Mucosa of descending colon (tissue), 3 donors: ENCODE results near the gene NECAP2. TPM values are rescaled to one million over a fixed set of nuclear protein-coding genes. Genes with fewer than 3 reads are reported as not detected.

Experiments
- ATAC-seq: fragments of 200-7000 bp; cut with Tn5 transposase; one replicate; pipeline ENCODE4 v1.9.1; 2020; ENCODE audit warnings: mild to moderate bottlenecking, moderate library complexity
- DNase-seq, 3 donors: peaks; one replicate each; pipeline ENCODE4 v3.0.0-alpha.2; 2020
- H3K36me3 ChIP-seq: fragments of 200-600 bp; one replicate; pipeline ENCODE4 v1.8.0; 2021; ENCODE audit warnings: low read depth, mild to moderate bottlenecking
- H3K4me1 ChIP-seq: fragments of 200-600 bp; one replicate; pipeline ENCODE4 v1.8.0; 2021; ENCODE audit warnings: low read depth, mild to moderate bottlenecking
- H3K4me3 ChIP-seq: fragments of 200-600 bp; one replicate; pipeline ENCODE4 v1.8.0; 2021; ENCODE audit warnings: mild to moderate bottlenecking
- H3K9me3 ChIP-seq: fragments of 200-600 bp; one replicate; pipeline ENCODE4 v1.8.0; 2021; ENCODE audit warnings: mild to moderate bottlenecking
- intact Hi-C, 2 donors: fragments of 100-400 bp; cut with DNase I in 1 of 2; cut with micrococcal nuclease in 1 of 2; formaldehyde crosslinking; loops; one replicate each; pipeline versions ENCODE4 v1.11.0 to v1.11.1; 2022; cut with DNase I, micrococcal nuclease
- total RNA-seq, 3 donors: library from RNA; stranded (reverse); fragmentation: NEBNext Ultra II Directional in 2 of 3; extraction: Animal tissue kit (Norgen Biotek cat#: 25700) in 2 of 3; gene quantifications; one replicate each; pipeline versions ENCODE4 v1.2.1 to v1.2.4, GENCODE V29; 2021 to 2023
- TF ChIP-seq, protein P1 (sequence below): fragments of 200-600 bp; IDR thresholded peaks from one replicate; pipeline ENCODE4 v1.8.0; 2022; ENCODE audit warnings: antibody characterized with exemption, mild to moderate bottlenecking
- donor health status: DM: no; HTN: no; CAD: no; lungs with moderate emphysema.
- donor health status: DM: no; HTN: no; CAD: no.
- donor health status: DM: no; HTN: yes; CAD: no.

The NECAP2 gene
- total RNA-seq, 3 donors from 2014 or later, result 34.4 to 50.9 (median 43.8) TPM

DNA sequence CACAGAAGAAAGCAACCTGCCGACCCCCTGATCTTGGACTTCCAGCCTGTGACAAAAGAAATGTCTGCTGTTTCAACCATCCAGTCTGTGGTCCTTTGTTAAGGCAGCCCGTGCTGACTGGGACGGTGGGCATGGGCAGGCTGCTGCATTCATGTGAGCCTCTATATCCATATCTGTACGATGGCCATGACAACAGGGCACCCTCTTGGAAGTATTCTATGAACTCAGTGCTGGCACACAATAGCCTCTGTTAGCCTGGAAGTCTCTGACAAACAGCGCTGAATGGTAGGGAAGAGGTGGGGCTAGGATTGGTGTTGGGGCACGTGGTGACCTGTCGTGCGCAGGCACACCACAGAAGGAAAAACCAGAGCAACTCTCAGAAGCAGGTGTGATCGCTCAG is 33.7 kb upstream of the NECAP2 start:
- Histone ChIP-seq H3K4me3 (no peak overlapping the region), H3K4me1 (no peaks in the 10 kb centered on the region), H3K36me3 (no peaks in the 10 kb centered on the region), H3K9me3 (no peaks in the 10 kb centered on the region)
- DNase-seq (no peak), ATAC-seq (no peak)
- TF ChIP-seq, protein P1, sequence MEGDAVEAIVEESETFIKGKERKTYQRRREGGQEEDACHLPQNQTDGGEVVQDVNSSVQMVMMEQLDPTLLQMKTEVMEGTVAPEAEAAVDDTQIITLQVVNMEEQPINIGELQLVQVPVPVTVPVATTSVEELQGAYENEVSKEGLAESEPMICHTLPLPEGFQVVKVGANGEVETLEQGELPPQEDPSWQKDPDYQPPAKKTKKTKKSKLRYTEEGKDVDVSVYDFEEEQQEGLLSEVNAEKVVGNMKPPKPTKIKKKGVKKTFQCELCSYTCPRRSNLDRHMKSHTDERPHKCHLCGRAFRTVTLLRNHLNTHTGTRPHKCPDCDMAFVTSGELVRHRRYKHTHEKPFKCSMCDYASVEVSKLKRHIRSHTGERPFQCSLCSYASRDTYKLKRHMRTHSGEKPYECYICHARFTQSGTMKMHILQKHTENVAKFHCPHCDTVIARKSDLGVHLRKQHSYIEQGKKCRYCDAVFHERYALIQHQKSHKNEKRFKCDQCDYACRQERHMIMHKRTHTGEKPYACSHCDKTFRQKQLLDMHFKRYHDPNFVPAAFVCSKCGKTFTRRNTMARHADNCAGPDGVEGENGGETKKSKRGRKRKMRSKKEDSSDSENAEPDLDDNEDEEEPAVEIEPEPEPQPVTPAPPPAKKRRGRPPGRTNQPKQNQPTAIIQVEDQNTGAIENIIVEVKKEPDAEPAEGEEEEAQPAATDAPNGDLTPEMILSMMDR, result no peak
- intact Hi-C loops, result no loop called here

DNA sequence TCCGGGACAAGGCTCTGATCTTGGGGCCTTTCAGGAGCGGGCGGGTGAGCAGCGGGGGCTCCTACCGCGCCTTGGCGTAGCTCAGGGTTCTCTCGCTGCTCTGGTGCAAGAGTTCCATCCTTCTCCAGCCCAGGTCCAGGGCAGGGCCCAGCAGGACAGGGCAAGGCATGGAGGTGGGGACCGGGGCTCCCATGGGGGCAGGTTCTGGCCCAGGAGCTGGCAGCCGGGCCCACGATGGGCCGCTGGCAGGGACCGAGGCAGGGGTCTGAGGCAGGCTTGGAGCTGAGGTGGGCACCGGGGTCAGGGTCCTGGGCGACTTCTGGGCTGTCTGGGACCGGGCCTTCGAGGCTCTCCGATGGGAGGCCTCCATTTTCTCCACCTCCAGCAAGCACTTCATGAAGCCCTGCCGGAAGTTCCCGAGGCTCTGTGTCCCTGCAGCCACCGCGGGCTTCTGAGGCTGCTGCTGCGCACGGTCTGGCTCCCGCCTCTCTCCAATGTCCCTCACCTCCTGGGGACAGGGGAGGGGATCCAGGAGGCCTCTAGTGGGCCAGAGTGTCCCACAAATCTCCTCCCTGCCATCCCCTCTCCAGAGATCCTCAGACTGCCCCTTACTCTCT is 30.9 kb upstream of the NECAP2 start:
- no peaks in the 10 kb centered on the region for H3K4me1 ChIP-seq
- H3K9me3 ChIP-seq, result no peaks in the 10 kb centered on the region
- intact Hi-C loops, result no loop called here
- TF ChIP-seq, protein P1, result no peak
- no peaks in the 10 kb centered on the region for H3K36me3 ChIP-seq
- no peak overlapping the region for H3K4me3 ChIP-seq
- no peak for ATAC-seq
- DNase-seq, result no peak

DNA sequence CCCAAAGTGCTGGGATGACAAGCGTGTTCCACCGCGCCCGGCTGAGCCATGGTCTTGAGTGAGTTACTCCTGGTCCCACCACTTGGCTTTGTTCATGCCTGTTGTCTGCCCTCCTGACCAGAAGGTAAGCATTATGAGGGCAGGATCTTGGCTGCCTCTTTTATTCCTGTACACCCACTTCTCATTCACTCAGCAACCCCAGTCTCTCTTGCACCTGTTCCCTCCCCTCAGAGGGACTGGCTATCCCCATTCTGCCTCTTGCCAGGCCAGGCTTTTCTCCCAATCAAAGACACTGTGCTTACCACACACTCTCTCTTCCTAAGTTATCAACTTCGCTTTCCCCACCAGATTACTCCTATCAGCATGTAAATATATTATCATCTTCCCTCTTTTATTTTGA is 29.7 kb upstream of the NECAP2 start:
- ATAC-seq (no peak), DNase-seq (no peak)
- no peaks in the 10 kb centered on the region for H3K4me1 ChIP-seq
- no peaks in the 10 kb centered on the region for H3K9me3 ChIP-seq
- H3K36me3 ChIP-seq, result no peaks in the 10 kb centered on the region
- intact Hi-C loops, result no loop called here
- no peak overlapping the region for H3K4me3 ChIP-seq
- TF ChIP-seq, protein P1, result no peak

DNA sequence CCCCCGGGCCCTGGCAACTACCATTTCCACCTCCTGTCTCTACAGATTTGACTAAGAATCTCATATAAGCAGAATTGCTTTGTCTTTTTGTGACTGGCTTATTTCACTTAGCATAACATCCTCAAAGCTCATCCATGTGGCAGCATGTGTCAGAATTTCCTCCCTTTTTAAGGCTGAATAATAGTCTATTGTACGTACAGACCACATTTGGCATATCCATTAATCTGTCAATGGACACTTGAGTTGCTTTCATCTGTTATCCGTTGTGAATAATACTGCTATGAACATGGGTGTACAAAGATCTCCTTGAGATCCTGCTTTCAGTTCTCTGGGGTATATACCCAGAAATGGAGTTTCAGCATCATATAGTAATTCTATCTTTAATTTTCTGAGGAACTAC is 27.3 kb upstream of the NECAP2 start:
- H3K4me1 ChIP-seq, result no peaks in the 10 kb centered on the region
- ATAC-seq, result no peak
- no peaks in the 10 kb centered on the region for H3K36me3 ChIP-seq
- no peak for DNase-seq
- no peak overlapping the region for H3K4me3 ChIP-seq
- no peaks in the 10 kb centered on the region for H3K9me3 ChIP-seq
- TF ChIP-seq, protein P1, result no peak
- intact Hi-C loops, result no loop called here

DNA sequence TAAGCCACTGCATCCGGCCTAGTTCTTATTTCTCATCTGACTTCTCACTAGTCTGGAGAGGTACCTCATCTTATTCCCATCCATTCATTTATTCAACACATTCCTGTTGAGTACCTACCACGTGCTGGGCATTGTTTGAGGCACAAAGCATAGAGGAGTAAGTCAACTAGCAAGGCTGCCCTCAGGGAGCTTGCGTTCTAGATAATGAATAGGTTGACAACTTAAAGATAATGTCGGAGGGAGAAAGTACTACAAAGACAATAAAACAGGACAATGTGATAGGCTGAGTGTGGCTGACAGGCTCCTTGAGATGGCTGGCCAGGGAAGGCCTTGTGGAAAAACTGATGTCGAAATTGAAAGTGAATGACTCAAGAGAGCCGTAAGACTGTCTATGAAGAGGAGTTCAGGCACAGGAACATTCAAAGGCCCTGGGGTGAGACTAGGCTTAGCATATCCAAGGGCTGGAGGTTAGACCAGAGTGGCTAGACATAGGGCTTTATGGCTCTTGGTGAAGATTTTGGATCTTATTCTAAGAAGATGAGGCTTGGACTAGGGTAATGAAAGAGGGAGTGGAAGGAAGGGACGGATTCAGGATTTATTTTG is 21.6 kb upstream of the NECAP2 start:
- Histone ChIP-seq H3K36me3 (no peaks in the 10 kb centered on the region), H3K9me3 (no peaks in the 10 kb centered on the region), H3K4me3 (no peak overlapping the region), H3K4me1 (no peaks in the 10 kb centered on the region)
- no peak for DNase-seq
- no peak for ATAC-seq
- intact Hi-C loops, result no loop called here
- TF ChIP-seq, protein P1, result no peak
